HepG2 (cell line): ENCODE results near the gene TUBG1. TPM values are rescaled to one million over a fixed set of nuclear protein-coding genes. Genes with fewer than 3 reads are reported as not detected.

Experiments used
- AGO2 ChIP-seq: fragments of 200-400 bp; formaldehyde crosslinking; optimal IDR thresholded peaks from 2 replicates; pipeline ENCODE3; 2017; ENCODE audit warnings: mild to moderate bottlenecking, low read depth, low read length, moderate library complexity
- ATF7 ChIP-seq, 2 experiments: fragments of 450-650 bp in 1 of 2; sonication (generic) in 1 of 2; formaldehyde crosslinking in 1 of 2; IDR thresholded peaks; 2 replicates each; pipeline versions ENCODE4 v1.4.0 to v1.6.1; 2016 to 2020; ENCODE audit warnings: antibody characterized with exemption in 1 of 2, mild to moderate bottlenecking in 1 of 2, missing genetic modification reagents in 1 of 2
- HDAC6 ChIP-seq: fragments of 200-600 bp; sonication (generic); IDR thresholded peaks from 2 replicates; pipeline ENCODE4 v1.7.0; 2017; ENCODE audit warnings: mild to moderate bottlenecking, antibody characterized with exemption, low read length, low read depth
- JARID2 ChIP-seq: sonication (generic); formaldehyde crosslinking; IDR thresholded peaks from 2 replicates; pipeline ENCODE4 v1.8.1; 2023; ENCODE audit warnings: missing genetic modification reagents, inconsistent platforms; ENCODE audit not compliant: insufficient replicate concordance
- KDM3A ChIP-seq: IDR thresholded peaks from 2 replicates; pipeline ENCODE4 v1.6.1; 2018; ENCODE audit warnings: low read depth, missing compliant biosample characterization
- KLF12 ChIP-seq: sonication (generic); formaldehyde crosslinking; IDR thresholded peaks from 2 replicates; pipeline ENCODE4 v1.4.0; 2020; ENCODE audit warnings: missing genetic modification reagents, borderline replicate concordance
- MBD4 ChIP-seq: IDR thresholded peaks from 2 replicates; pipeline ENCODE4 v1.6.1; 2012; ENCODE audit warnings: low read length, inconsistent platforms, borderline replicate concordance
- NRL ChIP-seq: sonication (generic); formaldehyde crosslinking; IDR thresholded peaks from 2 replicates; pipeline ENCODE4 v1.5.0; 2020; ENCODE audit warnings: missing genetic modification reagents, mild to moderate bottlenecking, moderate library complexity, borderline replicate concordance
- PLRG1 ChIP-seq: fragments of 450-650 bp; conservative IDR thresholded peaks from 2 replicates; pipeline ENCODE4 v1.6.1; 2016
- RBM22 ChIP-seq: fragments of 200-400 bp; formaldehyde crosslinking; optimal IDR thresholded peaks from 2 replicates; pipeline ENCODE3; 2017; ENCODE audit warnings: mild to moderate bottlenecking, low read length, moderate library complexity
- SIN3B ChIP-seq: fragments of 150-350 bp; IDR thresholded peaks from 2 replicates; pipeline ENCODE4 v1.6.1; 2014; ENCODE audit warnings: low read length
- SMARCE1 ChIP-seq: fragments of 450-650 bp; IDR thresholded peaks from 2 replicates; pipeline ENCODE4 v1.6.1; 2017; ENCODE audit warnings: borderline replicate concordance
- TRIM24 ChIP-seq: sonication (generic); formaldehyde crosslinking; IDR thresholded peaks from 2 replicates; pipeline ENCODE4 v1.8.0; 2022; ENCODE audit warnings: mild to moderate bottlenecking, missing genetic modification reagents
- ZKSCAN5 ChIP-seq: sonication (generic); formaldehyde crosslinking; IDR thresholded peaks from 2 replicates; pipeline ENCODE4 v1.5.1; 2020; ENCODE audit warnings: mild to moderate bottlenecking, missing genetic modification reagents
- ZNF232 ChIP-seq: sonication (generic); formaldehyde crosslinking; IDR thresholded peaks from 2 replicates; pipeline ENCODE4 v1.4.0; 2020; ENCODE audit warnings: missing genetic modification reagents, borderline replicate concordance
- ZNF331 ChIP-seq: sonication (generic); formaldehyde crosslinking; IDR thresholded peaks from 2 replicates; pipeline ENCODE4 v1.4.0; 2020; ENCODE audit warnings: missing genetic modification reagents
- ZNF572 ChIP-seq: sonication (generic); formaldehyde crosslinking; IDR thresholded peaks from 2 replicates; pipeline ENCODE4 v1.5.1; 2020; ENCODE audit warnings: mild to moderate bottlenecking, missing genetic modification reagents
- ZNF589 ChIP-seq: sonication (generic); formaldehyde crosslinking; conservative IDR thresholded peaks from 2 replicates; pipeline ENCODE4 v1.8.0; 2022; ENCODE audit warnings: mild to moderate bottlenecking, moderate library complexity, missing genetic modification reagents
- ZNF777 ChIP-seq: sonication (generic); formaldehyde crosslinking; IDR thresholded peaks from 2 replicates; pipeline ENCODE4 v1.4.0; 2020; ENCODE audit warnings: missing genetic modification reagents
- ZNF782 ChIP-seq: sonication (generic); formaldehyde crosslinking; IDR thresholded peaks from 2 replicates; pipeline ENCODE4 v1.4.0; 2020; ENCODE audit warnings: missing genetic modification reagents, mild to moderate bottlenecking, borderline replicate concordance
- ZNF878 ChIP-seq: sonication (generic); formaldehyde crosslinking; IDR thresholded peaks from 2 replicates; pipeline ENCODE4 v1.8.1; 2023; ENCODE audit warnings: mild to moderate bottlenecking, missing genetic modification reagents, moderate library complexity
- polyA plus RNA-seq, 8 experiments: library from polyadenylated mRNA; depleted of rRNA in 3 of 8; stranded (reverse) in 7 of 8; unstranded in 1 of 8; fragments of >200 nt; fragmentation: Illumina TruSeq in 4 of 8; extraction: Trizol in 4 of 8; gene quantifications; 2 replicates each; pipeline versions ENCODE4 v1.2.1 to v1.2.3, GENCODE V29; 2011 to 2016; ENCODE audit warnings: low read depth in 4 of 8, missing spikeins in 1 of 8, mixed read lengths in 1 of 8; ENCODE audit not compliant: insufficient read depth in 1 of 8
- total RNA-seq, 5 experiments: library from RNA; depleted of rRNA; stranded (reverse); fragments of >200 nt; fragmentation: Illumina TruSeq; extraction: Trizol; gene quantifications; 2 replicates each; pipeline ENCODE4 v1.2.3, GENCODE V29; 2016; ENCODE audit warnings: low read depth in 1 of 5
- TF ChIP-seq, protein P1 (sequence below): IDR thresholded peaks from 2 replicates; pipeline ENCODE4 v1.6.1; 2012; ENCODE audit warnings: low read depth, low read length, improper control_type of control experiment
- TF ChIP-seq, protein P2 (sequence below): sonication (generic); formaldehyde crosslinking; IDR thresholded peaks from 2 replicates; pipeline ENCODE4 v1.8.1; 2023; ENCODE audit warnings: mild to moderate bottlenecking, missing genetic modification reagents
- TF ChIP-seq, protein P3 (sequence below): sonication (generic); formaldehyde crosslinking; IDR thresholded peaks from 2 replicates; pipeline ENCODE4 v1.8.1; 2023; ENCODE audit warnings: missing genetic modification reagents, inconsistent platforms, borderline replicate concordance
- TF ChIP-seq, protein P4 (sequence below): sonication (generic); formaldehyde crosslinking; IDR thresholded peaks from 2 replicates; pipeline ENCODE4 v1.8.1; 2023; ENCODE audit warnings: mild to moderate bottlenecking, moderate library complexity, missing genetic modification reagents

The TUBG1 gene
- total and polyA plus RNA-seq, 2 of the 13 experiments (the other 11 are each of a cell fraction or from before 2014, with no cell fraction given) = 74.1 to 137 TPM

DNA sequence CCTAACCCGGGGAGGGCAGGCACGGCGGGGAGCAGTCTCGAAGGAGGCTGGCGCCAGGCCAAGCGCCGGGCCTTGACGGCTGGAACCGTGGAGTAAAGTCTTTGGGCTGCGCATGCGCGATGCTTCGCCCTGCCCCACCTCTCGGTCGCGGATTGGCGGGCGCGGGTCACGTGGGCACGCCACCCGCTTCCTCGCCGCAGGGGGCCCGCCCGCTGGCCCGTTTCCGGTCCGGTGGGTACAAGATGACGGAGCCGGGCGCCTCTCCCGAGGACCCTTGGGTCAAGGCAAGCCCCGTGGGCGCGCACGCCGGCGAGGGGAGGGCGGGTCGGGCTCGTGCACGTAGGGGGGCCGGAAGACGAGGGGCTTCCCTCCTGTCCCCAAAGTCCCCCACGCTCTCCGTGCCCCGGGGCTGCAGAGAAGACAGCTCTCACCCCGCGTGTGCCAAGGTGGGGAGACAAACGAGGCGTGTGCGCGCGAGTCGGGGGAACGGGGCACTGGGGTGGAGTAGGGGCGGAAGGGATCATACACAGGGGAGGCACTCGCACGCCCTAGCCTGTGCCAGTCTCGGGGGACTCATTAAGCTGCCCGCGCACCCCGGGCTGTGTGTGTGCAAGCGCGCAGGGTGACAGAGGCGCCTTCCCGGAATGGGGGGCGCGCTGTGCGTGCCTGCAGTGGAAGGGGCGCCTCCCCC lies 42.5 kb upstream of the TUBG1 start, which contains the start of gene MLX (continued):
- TF ChIP-seq, protein P1, sequence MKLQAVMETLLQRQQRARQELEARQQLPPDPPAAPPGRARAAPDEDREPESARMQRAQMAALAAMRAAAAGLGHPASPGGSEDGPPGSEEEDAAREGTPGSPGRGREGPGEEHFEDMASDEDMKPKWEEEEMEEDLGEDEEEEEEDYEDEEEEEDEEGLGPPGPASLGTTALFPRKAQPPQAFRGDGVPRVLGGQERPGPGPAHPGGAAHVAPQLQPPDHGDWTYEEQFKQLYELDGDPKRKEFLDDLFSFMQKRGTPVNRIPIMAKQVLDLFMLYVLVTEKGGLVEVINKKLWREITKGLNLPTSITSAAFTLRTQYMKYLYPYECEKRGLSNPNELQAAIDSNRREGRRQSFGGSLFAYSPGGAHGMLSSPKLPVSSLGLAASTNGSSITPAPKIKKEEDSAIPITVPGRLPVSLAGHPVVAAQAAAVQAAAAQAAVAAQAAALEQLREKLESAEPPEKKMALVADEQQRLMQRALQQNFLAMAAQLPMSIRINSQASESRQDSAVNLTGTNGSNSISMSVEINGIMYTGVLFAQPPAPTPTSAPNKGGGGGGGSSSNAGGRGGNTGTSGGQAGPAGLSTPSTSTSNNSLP = no peak
- peak; percentile 67 for TF ChIP-seq JARID2 (CRISPR knock-in tag)
- 0 out of 2 replicates have a peak, but pooled peaks have one; percentile 35 for TF ChIP-seq ZNF331 (CRISPR knock-in tag)
- TF ChIP-seq, protein P2, sequence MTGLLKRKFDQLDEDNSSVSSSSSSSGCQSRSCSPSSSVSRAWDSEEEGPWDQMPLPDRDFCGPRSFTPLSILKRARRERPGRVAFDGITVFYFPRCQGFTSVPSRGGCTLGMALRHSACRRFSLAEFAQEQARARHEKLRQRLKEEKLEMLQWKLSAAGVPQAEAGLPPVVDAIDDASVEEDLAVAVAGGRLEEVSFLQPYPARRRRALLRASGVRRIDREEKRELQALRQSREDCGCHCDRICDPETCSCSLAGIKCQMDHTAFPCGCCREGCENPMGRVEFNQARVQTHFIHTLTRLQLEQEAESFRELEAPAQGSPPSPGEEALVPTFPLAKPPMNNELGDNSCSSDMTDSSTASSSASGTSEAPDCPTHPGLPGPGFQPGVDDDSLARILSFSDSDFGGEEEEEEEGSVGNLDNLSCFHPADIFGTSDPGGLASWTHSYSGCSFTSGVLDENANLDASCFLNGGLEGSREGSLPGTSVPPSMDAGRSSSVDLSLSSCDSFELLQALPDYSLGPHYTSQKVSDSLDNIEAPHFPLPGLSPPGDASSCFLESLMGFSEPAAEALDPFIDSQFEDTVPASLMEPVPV = peak; percentile 99
- TF ChIP-seq KLF12 (CRISPR knock-in tag) = peak; percentile 31; the same call in 1 of the 2 replicates
- peak; percentile 88 for TF ChIP-seq ZNF777 (CRISPR knock-in tag)
- TF ChIP-seq KDM3A (CRISPR knock-in tag) = peak; percentile 17; the same call in 1 of the 2 replicates
- no peak for TF ChIP-seq SMARCE1
- no peak for TF ChIP-seq ZNF878 (CRISPR knock-in tag)
- TF ChIP-seq MBD4 = no peak
- peak; percentile 46; the same call in 1 of the 2 replicates for TF ChIP-seq NRL (CRISPR knock-in tag)
- no peak for TF ChIP-seq ZNF572
- peak; percentile 73 for TF ChIP-seq RBM22
- TF ChIP-seq ZNF782 = peak; percentile 73; the same call in 1 of the 2 replicates
- TF ChIP-seq PLRG1 = no peak
- TF ChIP-seq AGO2 = peak; percentile 99
- no peak for TF ChIP-seq HDAC6
- TF ChIP-seq ATF7 (IDR thresholded peaks at IDR 0.05) = no peak
- TF ChIP-seq ATF7 (CRISPR knock-in tag; IDR thresholded peaks at IDR 0.05) = peak; percentile 75
- 0 out of 2 replicates have a peak, but pooled peaks have one; percentile 50 for TF ChIP-seq ZKSCAN5 (CRISPR knock-in tag)
- peak; percentile 29; the same call in 1 of the 2 replicates for TF ChIP-seq SIN3B
- TF ChIP-seq, protein P3, sequence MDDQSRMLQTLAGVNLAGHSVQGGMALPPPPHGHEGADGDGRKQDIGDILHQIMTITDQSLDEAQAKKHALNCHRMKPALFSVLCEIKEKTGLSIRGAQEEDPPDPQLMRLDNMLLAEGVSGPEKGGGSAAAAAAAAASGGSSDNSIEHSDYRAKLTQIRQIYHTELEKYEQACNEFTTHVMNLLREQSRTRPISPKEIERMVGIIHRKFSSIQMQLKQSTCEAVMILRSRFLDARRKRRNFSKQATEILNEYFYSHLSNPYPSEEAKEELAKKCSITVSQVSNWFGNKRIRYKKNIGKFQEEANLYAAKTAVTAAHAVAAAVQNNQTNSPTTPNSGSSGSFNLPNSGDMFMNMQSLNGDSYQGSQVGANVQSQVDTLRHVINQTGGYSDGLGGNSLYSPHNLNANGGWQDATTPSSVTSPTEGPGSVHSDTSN = no peak
- peak; percentile 82; the same call in 1 of the 2 replicates for TF ChIP-seq ZNF589 (CRISPR knock-in tag)
- TF ChIP-seq, protein P4, sequence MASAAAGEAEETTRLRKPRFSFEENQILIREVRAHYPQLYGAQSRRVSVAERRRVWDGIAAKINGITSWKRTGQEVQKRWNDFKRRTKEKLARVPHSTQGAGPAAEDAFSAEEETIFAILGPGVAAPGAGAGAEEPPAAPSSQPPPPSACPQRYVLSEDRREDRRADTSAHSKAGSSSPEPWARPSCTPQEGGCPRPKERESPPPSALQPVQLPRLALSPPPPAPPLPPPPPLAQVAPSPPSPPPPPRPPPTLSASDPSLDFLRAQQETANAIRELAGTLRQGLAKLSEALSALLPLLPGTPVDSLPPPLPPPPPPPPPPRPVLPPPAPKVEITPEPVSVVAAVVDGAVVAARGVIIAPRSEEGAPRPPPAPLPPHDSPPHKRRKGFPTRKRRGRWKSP = no peak
- TF ChIP-seq TRIM24 (CRISPR knock-in tag) = no peak
- 0 out of 2 replicates have a peak, but pooled peaks have one; percentile 23 for TF ChIP-seq ZNF232 (CRISPR knock-in tag)
